Ammon's horn (tissue), 1 donor: ENCODE data around the gene TEX10.
"Not testable (repeated sequence)": the region's sequence is repeated elsewhere in the genome, so short reads cannot be mapped to it uniquely, and the experiment has no call there.

Experiments used
- DNase-seq: peaks from one replicate; pipeline ENCODE4 v3.0.0-alpha.2; 2016; ENCODE audit warnings: low spot score

The TEX10 gene

GRCh38 chr9:100350188-100350587 lies 2.6 kb downstream of the TEX10 start:
- no peak for DNase-seq

GRCh38 chr9:100346836-100347235 lies 5.9 kb downstream of the TEX10 start:
- DNase-seq = no peak

DNA sequence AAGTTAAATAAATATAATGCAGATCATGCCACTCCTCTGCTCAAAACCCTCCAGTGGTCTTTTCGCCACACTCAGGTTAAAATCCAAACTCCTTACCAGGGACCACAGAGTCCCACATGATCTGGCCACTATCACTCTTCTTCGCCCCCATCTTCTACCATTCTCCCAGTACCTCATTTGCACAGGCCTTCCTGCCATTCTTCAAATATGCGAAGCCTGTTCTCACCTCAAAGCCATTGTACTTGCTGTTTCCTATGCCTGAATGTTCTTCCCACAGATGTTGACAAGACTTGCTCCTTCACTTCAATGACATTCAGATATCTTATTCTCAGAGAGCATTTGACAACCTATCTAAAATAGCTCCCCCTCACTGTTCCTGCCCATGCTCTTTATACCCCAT lies 10.9 kb downstream of the TEX10 start:
- no peak for DNase-seq

GRCh38 chr9:100340224-100340623 lies 12.5 kb downstream of the TEX10 start:
- no peak for DNase-seq

DNA sequence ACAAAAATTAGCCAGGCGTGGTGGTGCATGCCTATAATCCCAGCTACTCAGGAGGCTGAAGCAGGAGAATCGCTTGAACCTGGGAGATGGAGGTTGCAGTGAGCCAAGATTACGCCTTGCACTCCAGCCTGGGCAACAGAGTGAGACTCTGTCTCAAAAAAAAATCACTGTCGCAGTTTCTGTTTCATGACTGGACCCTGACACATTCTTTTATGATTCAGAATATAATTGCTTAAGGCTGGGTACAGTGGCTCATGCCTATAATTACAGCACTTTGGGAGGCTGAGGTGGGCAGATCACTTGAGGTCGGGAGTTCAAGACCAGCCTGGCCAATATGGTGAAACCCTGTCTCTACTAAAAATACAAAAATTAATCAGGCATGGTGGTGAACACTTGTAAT lies 14.0 kb downstream of the TEX10 start:
- not testable (repeated sequence) for DNase-seq

GRCh38 chr9:100324594-100325200 lies 28.0 kb downstream of the TEX10 start:
- DNase-seq = peak; percentile 45

DNA sequence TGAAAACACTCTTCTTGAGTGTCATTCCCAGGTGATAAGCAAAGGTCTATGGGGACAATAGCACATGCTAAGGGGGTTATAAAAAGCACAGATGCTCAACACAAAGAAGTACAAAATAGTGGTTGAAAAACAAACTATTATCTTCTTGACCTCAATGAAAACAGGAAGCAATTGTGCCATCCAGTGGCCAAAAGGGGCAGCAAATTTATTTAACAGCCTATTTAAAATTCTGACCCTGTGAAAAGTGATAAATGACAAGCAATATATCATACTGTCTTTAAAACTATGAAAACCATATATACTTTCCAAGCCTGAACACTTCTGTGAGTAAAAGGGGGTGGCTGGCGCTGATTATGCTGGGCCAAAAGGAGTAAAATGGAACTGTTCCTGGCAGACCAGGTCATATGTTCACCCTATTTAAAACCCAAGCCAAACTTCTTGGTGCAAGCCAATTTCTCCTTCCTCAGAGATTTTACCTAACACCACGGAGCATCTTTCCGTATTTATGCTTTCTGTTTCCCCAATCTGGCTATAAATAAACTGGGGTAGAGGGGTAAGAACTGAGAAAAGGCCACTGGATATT lies 29.7 kb downstream of the TEX10 start:
- DNase-seq = peak; percentile 44

- DNase-seq = no peak
Measured at GRCh38 chr9:100317706-100318105, 35.0 kb downstream of the TEX10 start.

DNA sequence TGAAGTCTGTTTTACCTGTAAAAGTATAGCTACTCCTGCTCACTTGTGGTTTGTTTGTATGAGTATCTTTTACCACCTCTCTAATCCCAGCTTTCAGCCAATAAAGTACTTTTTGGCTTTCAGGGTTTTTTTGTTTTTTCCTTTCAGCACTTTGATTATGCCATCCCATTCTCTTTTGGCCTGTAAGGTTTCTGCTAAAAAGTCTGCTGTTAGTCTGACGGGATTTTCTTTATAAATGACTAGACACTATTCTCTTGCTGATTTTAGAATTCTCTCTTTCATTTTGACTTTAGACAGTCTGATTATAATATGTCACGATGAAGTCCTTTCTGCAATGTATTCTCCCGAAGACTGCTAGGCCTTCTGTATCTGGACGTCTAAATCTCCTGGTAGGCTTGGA lies 37.2 kb downstream of the TEX10 start:
- DNase-seq = no peak

DNA sequence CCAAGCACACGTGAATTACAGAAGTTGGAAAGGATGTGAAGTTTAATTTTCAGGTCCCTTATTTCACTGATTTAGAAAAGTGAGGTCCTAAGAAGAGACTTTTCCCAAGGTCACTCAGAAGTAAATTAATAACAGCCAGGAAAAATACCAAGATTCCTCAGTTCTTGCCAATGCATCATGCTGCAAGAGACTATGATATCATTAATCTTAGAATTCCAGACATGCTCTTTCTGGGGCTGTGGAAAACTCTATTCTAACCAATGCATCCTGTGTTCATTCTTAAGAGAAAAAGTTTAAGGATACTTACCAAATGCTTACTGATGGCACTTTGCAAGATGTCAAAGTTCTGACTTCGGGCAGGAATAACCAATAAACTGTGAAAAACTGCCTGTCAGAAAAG lies 42.8 kb downstream of the TEX10 start:
- DNase-seq = no peak

GRCh38 chr9:100308965-100309564 lies 43.7 kb downstream of the TEX10 start:
- DNase-seq = no peak

GRCh38 chr9:100307080-100307479 lies 45.7 kb downstream of the TEX10 start:
- DNase-seq = no peak

- DNase-seq = no peak
Measured at GRCh38 chr9:100306283-100306682, 46.5 kb downstream of the TEX10 start.

DNA sequence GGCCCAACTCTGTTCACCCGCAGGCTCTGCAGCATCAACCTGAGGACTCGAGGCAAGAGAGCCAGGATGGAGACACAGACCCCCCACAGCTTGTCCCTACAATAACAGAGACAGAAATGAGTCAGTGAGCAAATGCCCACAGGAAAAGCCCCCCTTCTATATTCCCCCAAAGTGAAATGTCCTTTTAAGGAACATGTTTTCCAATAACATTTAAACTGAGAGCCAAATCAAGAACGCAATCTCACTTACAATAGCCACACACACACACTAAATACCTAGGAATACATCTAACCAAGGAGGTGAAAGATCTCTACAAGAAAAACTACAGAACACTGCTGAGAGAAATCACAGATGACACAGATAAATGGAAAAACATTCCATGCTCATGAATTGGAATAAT lies 49.0 kb downstream of the TEX10 start:
- DNase-seq = no peak

DNA sequence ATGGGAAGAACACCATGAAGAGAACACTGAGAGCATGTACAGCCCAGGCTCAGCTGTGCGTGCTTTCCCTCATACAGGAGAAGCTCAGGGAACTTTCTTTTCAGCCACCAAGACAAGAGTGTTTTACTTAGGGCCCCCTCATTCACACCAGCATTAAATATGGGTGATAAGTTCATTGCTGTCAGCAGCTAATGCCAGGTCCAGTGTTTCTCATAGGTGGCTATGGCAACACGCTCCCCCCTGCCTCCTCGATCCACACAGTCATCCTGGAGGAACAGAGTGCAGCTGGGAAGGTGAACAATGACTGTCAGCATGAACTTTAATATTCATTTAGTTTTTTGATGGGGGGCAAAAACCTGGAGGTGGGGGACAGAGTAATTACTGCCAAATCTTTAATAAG lies 54.4 kb downstream of the TEX10 start:
- no peak for DNase-seq

GRCh38 chr9:100296407-100296806 lies 56.3 kb downstream of the TEX10 start:
- DNase-seq = no peak

GRCh38 chr9:100295240-100295639 lies 57.5 kb downstream of the TEX10 start:
- DNase-seq = no peak

DNA sequence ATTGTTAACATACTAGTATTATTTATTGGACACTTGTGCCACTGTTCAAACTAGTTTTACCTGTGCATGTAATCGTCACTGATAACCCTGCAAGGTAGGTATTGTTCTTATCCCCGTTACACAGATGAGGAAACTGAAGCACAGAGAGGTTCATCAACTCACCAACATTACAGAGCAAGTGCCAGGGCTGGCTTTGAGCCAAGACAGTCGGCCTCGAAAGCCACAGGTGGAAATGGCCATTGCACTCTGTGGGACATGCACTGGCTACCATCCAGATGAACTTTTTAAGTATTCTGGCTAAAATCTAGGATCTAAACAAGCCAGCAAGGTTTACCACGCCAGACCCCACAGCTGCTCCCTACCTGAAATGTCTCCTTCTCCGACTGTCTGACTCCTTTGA lies 57.9 kb downstream of the TEX10 start:
- no peak for DNase-seq

- DNase-seq = no peak
Measured at GRCh38 chr9:100294341-100294740, 58.4 kb downstream of the TEX10 start.

GRCh38 chr9:100292414-100292813 lies 60.3 kb downstream of the TEX10 start:
- DNase-seq = no peak

DNA sequence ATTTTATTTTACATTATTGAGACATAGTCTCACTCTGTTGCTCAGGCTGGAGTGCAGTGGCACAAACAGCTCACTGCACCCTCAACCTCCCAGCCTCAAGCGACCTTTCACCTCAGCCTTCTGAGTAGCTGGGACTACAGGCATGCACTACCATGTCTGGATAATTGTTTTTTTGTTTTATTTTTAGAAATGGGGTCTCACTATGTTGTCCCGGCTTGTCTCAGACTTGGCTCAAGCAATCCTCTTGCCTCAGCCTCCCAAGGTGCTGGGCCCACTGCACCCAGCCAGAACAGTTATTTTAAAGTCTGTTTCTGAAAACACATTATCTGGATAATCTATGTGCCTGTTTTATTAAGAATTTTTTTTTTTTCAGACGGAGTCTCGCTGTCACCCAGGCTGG lies 62.0 kb downstream of the TEX10 start:
- no peak for DNase-seq

GRCh38 chr9:100287186-100287585 lies 65.6 kb downstream of the TEX10 start:
- DNase-seq = no peak

GRCh38 chr9:100286257-100286656 lies 66.5 kb downstream of the TEX10 start:
- DNase-seq = no peak

DNA sequence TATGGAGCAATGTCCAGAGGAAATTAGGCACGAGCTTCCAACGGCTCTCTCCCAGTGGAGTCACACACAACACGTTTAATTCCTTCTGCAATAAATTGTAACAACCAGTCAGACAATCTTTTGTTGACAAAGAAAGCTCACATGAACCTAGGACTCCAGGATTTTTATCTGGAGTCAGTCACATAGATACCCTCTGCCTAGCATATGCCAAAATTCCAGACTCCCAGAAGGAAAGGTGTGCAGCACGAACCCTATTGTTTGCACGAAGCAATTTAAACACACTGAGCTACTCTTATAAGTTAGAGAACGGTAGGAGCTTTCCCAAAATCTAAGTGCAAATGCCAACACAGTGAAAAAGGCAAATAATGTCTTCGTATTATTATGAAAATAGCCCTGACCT lies 67.1 kb downstream of the TEX10 start:
- DNase-seq = no peak
